ENCODE data around the gene GPR146. TPM values are rescaled to one million over a fixed set of nuclear protein-coding genes. Genes with fewer than 3 reads are reported as not detected.

GPR146 gene
- total RNA-seq, 1 donor, result not detected

DNA sequence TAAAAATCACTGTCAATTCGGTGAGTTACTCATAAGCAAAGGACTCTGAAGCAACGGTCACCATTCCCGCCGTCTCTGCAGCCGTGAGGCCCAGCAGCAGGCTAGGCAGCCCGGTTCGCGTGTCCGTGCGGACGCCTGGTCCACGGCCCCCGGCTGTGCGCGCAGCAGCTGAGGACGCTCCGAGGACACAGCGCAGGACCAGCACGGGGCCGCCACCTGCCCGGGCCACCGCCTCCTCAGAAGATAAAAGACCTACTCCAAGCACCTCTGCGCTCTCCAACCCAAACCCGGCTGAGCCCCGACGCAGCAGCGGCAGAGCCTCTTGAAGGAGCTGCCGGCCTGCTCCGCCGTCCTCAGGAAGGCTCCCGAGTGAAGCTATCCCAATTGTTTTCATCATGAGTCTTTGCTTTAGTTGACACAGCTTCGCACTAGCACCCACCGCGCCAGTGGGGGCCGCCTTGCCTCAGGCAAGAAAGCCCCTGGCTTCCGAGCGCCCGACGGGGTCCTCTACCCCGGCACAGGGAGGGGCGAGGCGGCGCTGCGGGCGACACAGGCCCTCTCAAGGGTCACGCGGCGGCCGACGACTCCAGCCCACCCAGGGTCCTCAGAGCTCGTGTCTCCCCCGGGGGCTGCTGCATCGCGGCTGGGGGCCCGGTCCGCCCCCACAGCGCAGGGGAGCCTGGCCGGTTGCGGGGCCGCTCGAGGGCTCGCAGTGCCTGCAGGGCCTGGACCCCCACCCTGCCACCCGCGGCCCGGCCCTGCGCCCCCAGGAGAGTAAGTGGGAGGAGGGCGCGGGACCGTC is 16.9 kb upstream of the GPR146 start:
- peak overlapping the region; percentile 66 for H3K4me3 ChIP-seq (ENCODE audit: low read depth, low read length)
- TF ChIP-seq, protein P1, sequence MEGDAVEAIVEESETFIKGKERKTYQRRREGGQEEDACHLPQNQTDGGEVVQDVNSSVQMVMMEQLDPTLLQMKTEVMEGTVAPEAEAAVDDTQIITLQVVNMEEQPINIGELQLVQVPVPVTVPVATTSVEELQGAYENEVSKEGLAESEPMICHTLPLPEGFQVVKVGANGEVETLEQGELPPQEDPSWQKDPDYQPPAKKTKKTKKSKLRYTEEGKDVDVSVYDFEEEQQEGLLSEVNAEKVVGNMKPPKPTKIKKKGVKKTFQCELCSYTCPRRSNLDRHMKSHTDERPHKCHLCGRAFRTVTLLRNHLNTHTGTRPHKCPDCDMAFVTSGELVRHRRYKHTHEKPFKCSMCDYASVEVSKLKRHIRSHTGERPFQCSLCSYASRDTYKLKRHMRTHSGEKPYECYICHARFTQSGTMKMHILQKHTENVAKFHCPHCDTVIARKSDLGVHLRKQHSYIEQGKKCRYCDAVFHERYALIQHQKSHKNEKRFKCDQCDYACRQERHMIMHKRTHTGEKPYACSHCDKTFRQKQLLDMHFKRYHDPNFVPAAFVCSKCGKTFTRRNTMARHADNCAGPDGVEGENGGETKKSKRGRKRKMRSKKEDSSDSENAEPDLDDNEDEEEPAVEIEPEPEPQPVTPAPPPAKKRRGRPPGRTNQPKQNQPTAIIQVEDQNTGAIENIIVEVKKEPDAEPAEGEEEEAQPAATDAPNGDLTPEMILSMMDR (IDR thresholded peaks at IDR 0.05; ENCODE audit: insufficient read depth, low read depth, low read length), result no peak
- peak; percentile 43 for DNase-seq (ENCODE audit: low read depth)

DNA sequence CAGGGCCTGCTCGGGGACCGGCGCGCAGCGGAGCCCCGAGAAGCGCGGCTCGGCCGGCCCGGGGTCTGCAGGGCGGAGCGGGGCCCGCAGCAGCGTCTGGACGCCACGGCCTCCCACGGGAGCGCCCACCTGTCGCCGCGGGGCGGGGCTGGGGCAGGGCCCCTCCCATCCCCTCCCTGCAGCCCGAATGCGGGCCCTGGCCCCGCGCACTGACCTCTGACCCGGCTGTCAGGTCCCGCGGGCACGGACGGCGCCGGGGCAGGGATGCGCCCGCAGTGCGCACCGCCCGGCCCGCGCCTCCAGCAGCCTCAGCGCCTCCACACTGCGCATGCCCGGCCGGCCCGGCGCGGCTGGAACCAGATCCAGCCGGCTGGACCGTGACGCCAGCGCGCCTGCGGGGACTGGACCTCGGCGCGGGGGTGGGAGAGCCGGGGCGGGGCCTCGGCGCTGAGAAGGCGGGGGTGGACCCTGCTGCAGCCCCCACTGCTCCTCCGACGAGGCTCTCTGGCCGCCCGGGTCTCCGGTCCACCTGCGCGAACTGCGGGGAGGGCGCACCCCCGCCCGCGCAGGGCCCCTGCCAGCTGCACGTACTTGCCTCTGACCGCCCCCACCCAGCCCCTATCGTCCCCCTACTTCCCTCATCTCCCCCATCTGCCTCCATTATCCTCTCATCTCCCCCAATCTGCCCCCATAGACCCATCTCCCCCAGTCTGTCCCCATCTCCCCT is 16.1 kb upstream of the GPR146 start:
- TF ChIP-seq, protein P1 (IDR thresholded peaks at IDR 0.05; ENCODE audit: insufficient read depth, low read depth, low read length), result no peak
- DNase-seq (ENCODE audit: low read depth), result peak; percentile 86
- H3K4me3 ChIP-seq (ENCODE audit: low read depth, low read length), result peak overlapping the region; percentile 66

DNA sequence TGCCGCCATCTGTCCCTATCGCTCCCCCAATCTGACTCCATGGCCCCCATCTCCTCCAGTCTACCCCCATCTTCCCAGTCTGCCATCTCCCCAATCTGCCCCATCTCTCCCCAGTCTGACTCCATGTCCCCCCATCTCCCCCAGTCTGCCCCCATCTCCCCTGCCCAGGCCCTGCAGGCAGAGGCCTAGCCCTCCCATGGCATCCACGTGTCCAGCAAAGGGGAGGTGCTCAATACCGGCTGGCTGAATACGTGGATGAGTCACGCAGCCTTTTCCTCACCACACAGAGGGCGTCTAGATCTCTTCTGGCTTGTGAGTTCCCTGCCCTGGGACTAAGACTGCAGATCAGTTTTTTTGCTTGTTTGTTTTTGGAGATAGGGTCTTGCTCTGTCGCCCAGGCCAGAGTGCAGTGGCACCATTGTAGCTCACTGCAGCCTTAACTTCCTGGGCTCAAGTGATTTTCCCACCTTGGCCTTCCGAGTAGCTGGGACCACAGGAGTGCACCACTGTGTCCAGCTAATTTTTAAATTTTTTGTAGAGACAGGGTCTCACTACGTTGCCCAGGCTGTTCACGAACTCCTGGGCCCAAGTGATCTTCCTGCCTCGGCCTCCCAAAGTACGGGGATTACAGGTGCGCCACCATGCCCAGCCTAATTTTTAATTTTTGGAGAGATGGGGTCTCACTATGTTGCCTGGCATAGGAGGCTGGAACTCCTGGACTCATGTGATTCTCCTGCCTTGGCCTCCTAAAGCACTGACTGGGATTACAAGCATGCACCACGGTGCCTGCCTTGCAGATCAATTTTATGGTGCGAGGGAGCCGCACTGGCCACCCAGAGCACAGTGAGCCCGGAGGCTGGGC is 15.3 kb upstream of the GPR146 start:
- peak; percentile 95 for DNase-seq (ENCODE audit: low read depth)
- H3K4me3 ChIP-seq (ENCODE audit: low read depth, low read length), result peak overlapping the region; percentile 50
- TF ChIP-seq, protein P1 (IDR thresholded peaks at IDR 0.05; ENCODE audit: insufficient read depth, low read depth, low read length), result no peak

DNA sequence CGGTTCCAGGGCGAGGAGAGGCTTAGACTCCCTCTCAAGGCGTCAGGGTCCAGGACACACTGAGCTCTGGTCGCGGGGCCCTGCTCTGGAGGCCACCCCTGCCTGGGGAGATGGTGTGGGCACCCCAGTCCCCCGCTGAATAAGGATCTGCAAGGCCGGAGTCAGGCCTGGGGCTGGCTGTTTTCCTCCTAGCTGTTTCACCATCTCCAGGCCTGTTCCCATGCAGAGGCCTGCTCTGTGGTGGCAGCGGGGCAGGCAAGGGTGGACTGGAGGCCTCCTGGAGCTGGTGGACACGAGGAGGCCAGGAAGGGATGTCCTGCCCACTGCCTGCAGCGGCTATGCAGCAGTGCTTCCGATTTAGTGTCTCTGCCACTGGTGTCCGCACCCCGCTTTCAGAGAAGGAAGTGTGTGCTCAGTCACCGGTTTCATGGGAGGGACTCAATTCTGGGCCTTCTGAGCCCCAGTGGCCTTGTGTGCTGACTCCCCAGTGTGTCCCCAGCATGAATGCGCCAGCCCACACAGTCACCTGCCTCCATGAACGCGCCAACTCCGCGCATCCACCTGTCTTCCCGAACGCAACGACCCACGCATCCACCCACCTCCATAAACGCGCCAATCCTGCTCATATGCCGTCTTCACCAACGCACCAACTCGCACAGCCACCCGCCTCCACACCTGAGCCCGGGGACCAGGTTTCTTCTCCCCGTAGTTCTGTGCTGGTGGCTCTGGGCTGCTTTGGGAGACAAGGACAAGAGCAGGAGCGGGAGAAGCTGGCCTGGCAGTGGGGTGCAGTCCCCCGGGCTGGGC is 14.5 kb upstream of the GPR146 start:
- H3K4me3 ChIP-seq (ENCODE audit: low read depth, low read length), result no peak overlapping the region
- TF ChIP-seq, protein P1 (IDR thresholded peaks at IDR 0.05; ENCODE audit: insufficient read depth, low read depth, low read length), result no peak
- no peak for DNase-seq (ENCODE audit: low read depth)

DNA sequence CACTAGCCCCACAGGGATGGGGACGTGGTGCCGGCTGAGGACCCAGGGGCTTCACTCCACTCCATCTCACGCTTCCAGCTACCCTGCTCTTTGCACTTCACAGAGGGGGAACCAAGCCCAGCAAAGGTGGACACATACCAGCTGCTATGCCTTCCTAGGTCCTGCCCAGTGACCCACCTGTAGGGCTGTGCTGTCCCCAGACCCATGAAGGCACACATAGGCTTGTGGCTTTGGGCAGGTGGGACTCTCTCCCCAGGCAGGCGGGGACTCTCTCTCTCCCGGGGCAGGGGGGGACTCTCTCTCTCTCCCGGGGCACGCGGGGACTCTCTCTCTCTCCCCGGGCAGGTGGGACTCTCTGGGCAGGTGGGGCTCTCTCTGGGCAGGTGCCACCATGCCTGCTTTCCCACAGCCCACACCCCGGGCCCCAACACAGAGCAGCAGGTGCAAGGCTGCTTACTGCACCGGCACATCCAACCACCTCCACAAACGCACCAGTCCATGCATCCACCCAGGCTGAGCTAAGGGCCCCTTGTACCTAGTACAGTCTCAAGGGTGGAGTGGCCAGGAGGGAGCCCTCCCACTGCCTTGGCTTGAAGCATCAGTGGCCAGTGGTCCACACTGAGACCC is 13.8 kb upstream of the GPR146 start:
- no peak overlapping the region for H3K4me3 ChIP-seq (ENCODE audit: low read depth, low read length)
- no peak for DNase-seq (ENCODE audit: low read depth)
- TF ChIP-seq, protein P1 (IDR thresholded peaks at IDR 0.05; ENCODE audit: insufficient read depth, low read depth, low read length), result no peak

Data from fibroblast of villous mesenchyme (primary cell).